ENCODE data around the gene YY1. TPM values are rescaled to one million over a fixed set of nuclear protein-coding genes. Genes with fewer than 3 reads are reported as not detected.

Gene YY1
- total and polyA plus RNA-seq, 7 donors: 23.8 to 58.4 (median 44.6) TPM

GRCh38 chr14:100302616-100303015 lies 63.7 kb downstream of the YY1 start:
- H3K9me3 ChIP-seq: no peaks in the 10 kb centered on the region
- H3K27me3 ChIP-seq (ENCODE audit: insufficient read depth in 3 of 3, low read length in 2 of 3): no peaks in the 10 kb centered on the region
- H3K4me1 ChIP-seq: peaks cover 24% of the 10 kb centered on the region
- ATAC-seq (no peak), DNase-seq (no peak)
- 37 to 42% (median 40%) methylated on average over 2 of the region's 2 CpGs for WGBS, 3 donors
- TF ChIP-seq CTCF (IDR thresholded peaks at IDR 0.05): no peak
- intact Hi-C loops (cut with DNase I): no loop called here
- H3K36me3 ChIP-seq (ENCODE audit: insufficient read depth in 1 of 2, low read depth in 1 of 2): no peaks in the 10 kb centered on the region
- no peak overlapping the region for H3K4me3 ChIP-seq
- no peak overlapping the region for H3K27ac ChIP-seq

- peaks cover 24% of the 10 kb centered on the region for H3K4me1 ChIP-seq
- DNase-seq (no peak), ATAC-seq (no peak)
- WGBS, 3 donors: 65 to 74% (median 71%) methylated on average over 8 of the region's 8 CpGs
- TF ChIP-seq CTCF (IDR thresholded peaks at IDR 0.05): peak; percentile 50
- H3K27ac ChIP-seq: no peak overlapping the region
- intact Hi-C loops (cut with DNase I): no loop called here
- H3K36me3 ChIP-seq (ENCODE audit: insufficient read depth in 1 of 2, low read depth in 1 of 2): no peaks in the 10 kb centered on the region
- no peaks in the 10 kb centered on the region for H3K27me3 ChIP-seq (ENCODE audit: insufficient read depth in 3 of 3, low read length in 2 of 3)
- no peak overlapping the region for H3K4me3 ChIP-seq
- H3K9me3 ChIP-seq: no peaks in the 10 kb centered on the region
These were observed 64.2 kb downstream of the YY1 start for GRCh38 chr14:100303179-100303578.

GRCh38 chr14:100303925-100304324 lies 65.0 kb downstream of the YY1 start:
- Histone ChIP-seq H3K27me3 (ENCODE audit: insufficient read depth in 3 of 3, low read length in 2 of 3) (no peaks in the 10 kb centered on the region), H3K4me3 (no peak overlapping the region), H3K4me1 (peaks cover 24% of the 10 kb centered on the region), H3K36me3 (ENCODE audit: insufficient read depth in 1 of 2, low read depth in 1 of 2) (no peaks in the 10 kb centered on the region), H3K27ac (no peak overlapping the region), H3K9me3 (no peaks in the 10 kb centered on the region)
- intact Hi-C loops (cut with DNase I): no loop called here
- TF ChIP-seq CTCF (IDR thresholded peaks at IDR 0.05): no peak
- DNase-seq: no peak
- no peak for ATAC-seq
- 68 to 74% (median 69%) methylated on average over 4 of the region's 4 CpGs for WGBS, 3 donors

GRCh38 chr14:100304825-100305323 lies 65.9 kb downstream of the YY1 start:
- Histone ChIP-seq H3K4me1 (peaks cover 24% of the 10 kb centered on the region), H3K27me3 (ENCODE audit: insufficient read depth in 3 of 3, low read length in 2 of 3) (no peaks in the 10 kb centered on the region), H3K27ac (peak overlapping the region; percentile 82), H3K9me3 (no peaks in the 10 kb centered on the region), H3K4me3 (peak overlapping the region; percentile 95), H3K36me3 (ENCODE audit: insufficient read depth in 1 of 2, low read depth in 1 of 2) (no peaks in the 10 kb centered on the region)
- peak in 1 of 4 donors; percentile 12 for ATAC-seq
- TF ChIP-seq CTCF (IDR thresholded peaks at IDR 0.05): no peak
- intact Hi-C loops (cut with DNase I): loop anchor here (5.0 kb wide), 3 partner anchors 63 to 72 kb away; partner anchors contain the start of genes WDR25 (in 1 of the 2) and YY1 (in 1 of the 2)
- no peak for DNase-seq
- 22 to 34% (median 23%) methylated on average over 21 to 22 of the region's 23 CpGs for WGBS, 3 donors

All from psoas muscle (tissue), 8 donors.